GM12864 (cell line): ENCODE data around the gene KRT7.

Experiments used
- DNase-seq: peaks from one replicate; pipeline ENCODE4 v3.0.0-alpha.2; 2011; ENCODE audit warnings: low read depth
- H3K4me3 ChIP-seq: 2 replicates; pipeline ENCODE4 v1.5.1; 2011; ENCODE audit warnings: mild to moderate bottlenecking, low read depth, low read length, control low read depth
- CTCF ChIP-seq: IDR thresholded peaks from 2 replicates; pipeline ENCODE4 v1.5.1; 2011; ENCODE audit warnings: low read depth, mild to moderate bottlenecking, moderate library complexity, low read length, control low read depth, inconsistent platforms; ENCODE audit errors: missing control alignments

The KRT7 gene

GRCh38 chr12:52212701-52213563 is 20.1 kb upstream of the KRT7 start:
- no peak for DNase-seq
- TF ChIP-seq CTCF, result no peak
- no peak overlapping the region for H3K4me3 ChIP-seq

GRCh38 chr12:52213564-52214420 is 19.3 kb upstream of the KRT7 start:
- TF ChIP-seq CTCF, result peak; percentile 97
- no peak for DNase-seq
- no peak overlapping the region for H3K4me3 ChIP-seq

DNA sequence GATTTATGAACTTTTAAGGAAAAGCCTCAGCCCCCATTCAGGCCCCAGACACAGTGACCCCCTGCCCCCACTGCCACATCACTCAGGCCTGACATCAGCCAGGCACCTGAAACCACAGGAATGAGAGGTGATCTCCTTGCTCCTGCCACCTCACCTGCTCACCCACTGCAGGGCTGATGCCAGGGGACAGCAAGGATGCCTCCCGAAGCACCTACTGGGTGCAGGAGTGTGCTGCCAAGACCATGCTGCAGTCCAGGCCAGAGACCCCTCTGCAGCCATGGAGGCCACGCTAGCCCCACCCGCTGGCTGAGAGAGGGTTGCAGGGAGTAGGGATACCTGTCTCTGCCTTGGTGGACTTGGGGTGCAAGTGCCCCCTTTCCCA is 18.6 kb upstream of the KRT7 start:
- DNase-seq, result no peak
- no peak overlapping the region for H3K4me3 ChIP-seq
- TF ChIP-seq CTCF, result no peak

GRCh38 chr12:52215587-52216031 is 17.4 kb upstream of the KRT7 start:
- no peak for DNase-seq
- H3K4me3 ChIP-seq, result no peak overlapping the region
- TF ChIP-seq CTCF, result no peak

DNA sequence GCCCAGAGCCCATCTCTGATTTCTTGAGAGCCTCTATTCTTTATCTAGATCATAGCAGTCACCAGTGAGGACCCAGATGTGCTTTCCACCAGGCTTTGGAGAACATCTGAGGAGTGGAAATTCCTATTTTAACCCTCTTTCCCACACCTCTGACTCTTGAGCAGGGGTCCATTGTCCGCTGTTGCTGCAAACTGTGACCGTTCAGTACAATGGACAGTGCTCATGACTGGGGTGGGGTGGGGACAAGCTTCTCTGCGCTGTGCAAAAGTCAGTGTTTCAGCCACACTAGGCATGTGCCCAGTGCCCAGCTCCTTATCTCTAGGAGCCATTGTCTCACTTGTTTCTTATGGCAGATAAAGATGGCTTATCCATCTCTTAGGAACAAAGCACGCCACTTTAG is 16.9 kb upstream of the KRT7 start:
- no peak overlapping the region for H3K4me3 ChIP-seq
- TF ChIP-seq CTCF, result no peak
- no peak for DNase-seq

- no peak overlapping the region for H3K4me3 ChIP-seq
- no peak for DNase-seq
- no peak for TF ChIP-seq CTCF
Measured at GRCh38 chr12:52216807-52217206, 16.2 kb upstream of the KRT7 start.
